K562 (cell line): ENCODE data around the gene VEGFA. TPM values are rescaled to one million over a fixed set of nuclear protein-coding genes. Genes with fewer than 3 reads are reported as not detected.

Experiments
- ATAC-seq: fragments of 200-7000 bp; cut with Tn5 transposase; 3 replicates; pipeline ENCODE4 v1.9.1; 2020; ENCODE audit warnings: moderate library complexity
- BruUV-seq: library from RNA; stranded (reverse); fragments of 400-500 nt; replicated peaks from 2 replicates; lab custom pipeline; 2021; lab: Mats Ljungman, UMichigan
- CTCF ChIA-PET: fragments of 300-600 bp; formaldehyde crosslinking; extraction: SDS; loops from one replicate; lab custom pipeline; 2021; ENCODE audit warnings: low intra/inter-chr PET ratio; lab: Yijun Ruan, JAX
- POLR2A ChIA-PET: fragments of 300-600, 350-650 bp; sonication (Branson Sonifier 250); formaldehyde crosslinking; extraction: SDS; loops from one replicate; lab custom pipeline; 2021; ENCODE audit warnings: antibody characterized with exemption, inconsistent platforms; lab: Yijun Ruan, JAX
- DNase-seq, 4 experiments: peaks; one replicate each; pipeline versions ENCODE4 v3.0.0 to v3.0.0-alpha.2; 2011 to 2018; ENCODE audit warnings: low spot score in 3 of 4, mixed read lengths in 3 of 4; ENCODE audit errors: extremely low read depth in 1 of 4
- FAIRE-seq: peaks from 2 replicates; lab custom pipeline; 2011; peaks lifted over from hg19 to GRCh38; lab: Jason Lieb, UNC
- H2AFZ ChIP-seq: 2 replicates; pipeline ENCODE4 v1.6.0; 2011; ENCODE audit warnings: low read depth, low read length, control low read depth, inconsistent platforms
- H3K27ac ChIP-seq: fragments of 200-600 bp; 3 replicates; pipeline ENCODE4 v1.8.0; 2011; ENCODE audit warnings: low read depth, mild to moderate bottlenecking, control low read depth, inconsistent platforms, low read length, moderate library complexity, mixed read lengths; ENCODE audit errors: extremely low read depth
- H3K27me3 ChIP-seq, 2 experiments: fragments of 300-600 bp in 1 of 2; 2 replicates in 1 of 2; 3 replicates in 1 of 2; pipeline versions ENCODE4 v1.6.0 to v1.8.0; 2011; ENCODE audit warnings: inconsistent platforms in 2 of 2, low read length in 2 of 2, mild to moderate bottlenecking in 1 of 2, mixed read lengths in 1 of 2, moderate library complexity in 1 of 2; ENCODE audit not compliant: control insufficient read depth in 2 of 2, insufficient read depth in 2 of 2
- H3K36me3 ChIP-seq: fragments of 300-600 bp; 3 replicates; pipeline ENCODE4 v1.8.0; 2011; ENCODE audit warnings: mild to moderate bottlenecking, low read length, inconsistent platforms; ENCODE audit not compliant: control insufficient read depth, insufficient read depth
- H3K4me1 ChIP-seq, 2 experiments: fragments of 200-600 bp in 1 of 2; replicated peaks in 1 of 2; 2 replicates in 1 of 2; 3 replicates in 1 of 2; pipeline versions ENCODE4 v1.5.1 to v1.8.0; 2011; ENCODE audit warnings: inconsistent platforms in 2 of 2, low read length in 2 of 2, mild to moderate bottlenecking in 1 of 2, mixed read lengths in 1 of 2, moderate library complexity in 1 of 2; ENCODE audit not compliant: control insufficient read depth in 2 of 2, insufficient read depth in 2 of 2
- H3K4me2 ChIP-seq: 2 replicates; pipeline ENCODE4 v1.6.1; 2011; ENCODE audit warnings: low read length, control low read depth, inconsistent platforms, mixed read lengths; ENCODE audit not compliant: insufficient read depth
- H3K4me3 ChIP-seq: fragments of 200-600 bp; sonication (generic), shearing (Covaris generic); 2 replicates; pipeline ENCODE4 v1.5.1; 2016; ENCODE audit warnings: control low read depth, inconsistent platforms
- H3K79me2 ChIP-seq: fragments of 200-600 bp; 3 replicates; pipeline ENCODE4 v1.8.0; 2011; ENCODE audit warnings: low read length, inconsistent platforms; ENCODE audit not compliant: control insufficient read depth, insufficient read depth
- H3K9ac ChIP-seq, 2 experiments: 2 replicates each; pipeline versions ENCODE4 v1.6.0 to v1.6.1; 2011; ENCODE audit warnings: low read depth in 2 of 2, low read length in 2 of 2, control low read depth in 1 of 2, inconsistent platforms in 1 of 2, mild to moderate bottlenecking in 1 of 2, mixed read lengths in 1 of 2; ENCODE audit not compliant: insufficient read depth in 1 of 2
- H3K9me1 ChIP-seq: one replicate; pipeline ENCODE4 v1.6.0; 2011; ENCODE audit warnings: inconsistent platforms, mild to moderate bottlenecking, low read length, moderate library complexity; ENCODE audit not compliant: control insufficient read depth, insufficient read depth
- H3K9me3 ChIP-seq: replicated peaks from 2 replicates; pipeline ENCODE4 v1.5.1; 2011; ENCODE audit warnings: low read depth, low read length, inconsistent platforms; ENCODE audit not compliant: control insufficient read depth, insufficient read depth
- H4K20me1 ChIP-seq: replicated peaks from 2 replicates; pipeline ENCODE4 v1.6.1; 2011; ENCODE audit warnings: low read length, inconsistent platforms, mixed read lengths; ENCODE audit not compliant: control insufficient read depth, insufficient read depth
- MAX ChIP-seq: sonication (generic); formaldehyde crosslinking; IDR thresholded peaks from 2 replicates; pipeline ENCODE4 v1.9.0; 2022; ENCODE audit warnings: mild to moderate bottlenecking, missing genetic modification reagents
- PKNOX1 ChIP-seq: fragments of 450-650 bp; IDR thresholded peaks from 2 replicates; pipeline ENCODE4 v1.6.1; 2016
- PRDM10 ChIP-seq: fragments of 450-650 bp; IDR thresholded peaks from 2 replicates; pipeline ENCODE4 v1.6.1; 2018; ENCODE audit not compliant: partially characterized antibody
- SMARCE1 ChIP-seq: fragments of 450-650 bp; IDR thresholded peaks from 2 replicates; pipeline ENCODE4 v1.7.1; 2016; ENCODE audit warnings: mild to moderate bottlenecking
- TSC22D4 ChIP-seq: fragments of 450-650 bp; IDR thresholded peaks from 2 replicates; pipeline ENCODE4 v1.6.1; 2016; ENCODE audit warnings: missing genetic modification characterization, missing biosample characterization, control low read depth
- ZNF121 ChIP-seq: sonication (generic); formaldehyde crosslinking; conservative IDR thresholded peaks from 2 replicates; pipeline ENCODE4 v1.8.0; 2022; ENCODE audit warnings: missing genetic modification reagents
- ZNF263 ChIP-seq: sonication (generic); formaldehyde crosslinking; IDR thresholded peaks from 2 replicates; pipeline ENCODE4 v1.8.0; 2022; ENCODE audit warnings: mild to moderate bottlenecking, missing genetic modification reagents, borderline replicate concordance
- WGBS: fragments of 100-300 bp; shearing (Covaris generic); methylation state at CpG from one replicate; pipeline ENCODE4 v1.1.6; 2016; ENCODE audit warnings: low coverage, mixed read lengths; ENCODE audit not compliant: insufficient coverage; ENCODE audit errors: missing lambda C conversion rate; 5-methylcytosine and 5-hydroxymethylcytosine counted together
- in situ Hi-C: fragments of 300-500 bp; cut with MboI; formaldehyde crosslinking; loops from 4 replicates; pipeline ENCODE4 v1.15.0; 2018; ENCODE audit warnings: inconsistent platforms, mixed read lengths
- intact Hi-C: fragments of 100-400 bp; cut with micrococcal nuclease; formaldehyde crosslinking; loops from 2 replicates; pipeline ENCODE4 v1.14.2; 2022
- polyA plus RNA-seq, 8 experiments: library from polyadenylated mRNA; depleted of rRNA in 4 of 8; stranded (reverse) in 5 of 8; unstranded in 3 of 8; fragments of >200 nt; fragmentation: Nextera tagmentation in 2 of 8; fragmentation: Illumina TruSeq in 1 of 8; extraction: Ambion mirVana in 2 of 8; extraction: Trizol in 1 of 8; gene quantifications; 2 replicates each; pipeline versions ENCODE4 v1.2.1 to v1.2.3, GENCODE V29; 2011 to 2014; ENCODE audit warnings: inconsistent platforms in 1 of 8, missing spikeins in 1 of 8
- total RNA-seq, 7 experiments: library from RNA; depleted of rRNA in 6 of 7; stranded (reverse); fragments of >200 nt in 6 of 7; fragmentation: Illumina TruSeq in 2 of 7; extraction: Trizol in 2 of 7; gene quantifications; 2 replicates each; pipeline versions ENCODE4 v1.2.1 to v1.2.3, GENCODE V29; 2011 to 2021; ENCODE audit warnings: low replicate concordance in 1 of 7
- TF ChIP-seq, protein P1 (sequence below): sonication (generic); formaldehyde crosslinking; IDR thresholded peaks from 2 replicates; pipeline ENCODE4 v1.8.0; 2022; ENCODE audit warnings: mild to moderate bottlenecking, missing genetic modification reagents

Gene VEGFA
- total and polyA plus RNA-seq, 9 of the 15 experiments (the other 6 are each of a cell fraction or from before 2014, with no cell fraction given): 14.0 to 271 (median 124) TPM

GRCh38 chr6:43811733-43812099 is 41.7 kb downstream of the VEGFA start:
- TF ChIP-seq MAX (CRISPR knock-in tag): 0 out of 2 replicates have a peak, but pooled peaks have one; percentile 41
- TF ChIP-seq, protein P1, sequence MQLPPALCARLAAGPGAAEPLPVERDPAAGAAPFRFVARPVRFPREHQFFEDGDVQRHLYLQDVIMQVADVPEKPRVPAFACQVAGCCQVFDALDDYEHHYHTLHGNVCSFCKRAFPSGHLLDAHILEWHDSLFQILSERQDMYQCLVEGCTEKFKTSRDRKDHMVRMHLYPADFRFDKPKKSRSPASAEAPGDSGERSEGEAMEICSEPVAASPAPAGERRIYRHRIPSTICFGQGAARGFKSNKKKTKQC (CRISPR knock-in tag): 0 out of 2 replicates have a peak, but pooled peaks have one; percentile 14
- no peak for TF ChIP-seq SMARCE1
- Histone ChIP-seq H3K79me2 (no peaks in the 10 kb centered on the region), H3K9me1 (no peaks in the 10 kb centered on the region), H3K4me1 (peaks cover 15 to 20% of the 10 kb centered on the region in 2 experiments), H3K27me3 (no peaks in the 10 kb centered on the region), H4K20me1 (peaks cover 9% of the 10 kb centered on the region), H3K9ac (no peak overlapping the region), H2AFZ (no peak overlapping the region), H3K36me3 (no peaks in the 10 kb centered on the region), H3K4me2 (no peak overlapping the region), H3K4me3 (no peak overlapping the region), H3K27ac (no peak overlapping the region), H3K9me3 (no peaks in the 10 kb centered on the region)
- ChIA-PET CTCF (no interaction called here), POLR2A (no interaction called here)
- in situ Hi-C loops (no loop called here), intact Hi-C loops (no loop called here)
- FAIRE-seq: no peak
- no peak for DNase-seq
- no TSS peak for BruUV-seq
- 19% methylated on average over 2 of the region's 2 CpGs for WGBS
- no peak for ATAC-seq

GRCh38 chr6:43812850-43813578 is 43.0 kb downstream of the VEGFA start:
- intact Hi-C loops: no loop called here
- CTCF ChIA-PET: no interaction called here
- H2AFZ ChIP-seq: no peak overlapping the region
- no peak overlapping the region for H3K9ac ChIP-seq
- FAIRE-seq: no peak
- no peaks in the 10 kb centered on the region for H3K9me1 ChIP-seq
- BruUV-seq: no TSS peak
- no peak for DNase-seq
- peaks cover 6 to 9% of the 10 kb centered on the region in 2 experiments; a peak in 4 of 5 replicates for H3K4me1 ChIP-seq
- H3K36me3 ChIP-seq: no peaks in the 10 kb centered on the region
- in situ Hi-C loops: no loop called here
- WGBS: 38% methylated on average over 8 of the region's 8 CpGs
- H3K9me3 ChIP-seq: no peaks in the 10 kb centered on the region
- ATAC-seq: no peak
- H3K4me3 ChIP-seq: no peak overlapping the region
- no peak overlapping the region for H3K4me2 ChIP-seq
- H4K20me1 ChIP-seq: no peaks in the 10 kb centered on the region
- TF ChIP-seq PRDM10 (peak; percentile 54), TSC22D4 (tag) (peak; percentile 25; the same call in 1 of the 2 replicates), ZNF263 (CRISPR knock-in tag) (no peak), PKNOX1 (0 out of 2 replicates have a peak, but pooled peaks have one; percentile 10), ZNF121 (CRISPR knock-in tag) (peak; percentile 90)
- no peaks in the 10 kb centered on the region for H3K27me3 ChIP-seq
- no peaks in the 10 kb centered on the region for H3K79me2 ChIP-seq
- POLR2A ChIA-PET: interaction anchor here (1.2 kb wide), 1 partner anchor 27 kb away, joined by 3 read pairs; no protein-coding TSS in a partner anchor
- H3K27ac ChIP-seq: no peak overlapping the region
